Measurements from ENCODE around the gene REG1A.

The REG1A gene, protein sequence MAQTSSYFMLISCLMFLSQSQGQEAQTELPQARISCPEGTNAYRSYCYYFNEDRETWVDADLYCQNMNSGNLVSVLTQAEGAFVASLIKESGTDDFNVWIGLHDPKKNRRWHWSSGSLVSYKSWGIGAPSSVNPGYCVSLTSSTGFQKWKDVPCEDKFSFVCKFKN

DNA sequence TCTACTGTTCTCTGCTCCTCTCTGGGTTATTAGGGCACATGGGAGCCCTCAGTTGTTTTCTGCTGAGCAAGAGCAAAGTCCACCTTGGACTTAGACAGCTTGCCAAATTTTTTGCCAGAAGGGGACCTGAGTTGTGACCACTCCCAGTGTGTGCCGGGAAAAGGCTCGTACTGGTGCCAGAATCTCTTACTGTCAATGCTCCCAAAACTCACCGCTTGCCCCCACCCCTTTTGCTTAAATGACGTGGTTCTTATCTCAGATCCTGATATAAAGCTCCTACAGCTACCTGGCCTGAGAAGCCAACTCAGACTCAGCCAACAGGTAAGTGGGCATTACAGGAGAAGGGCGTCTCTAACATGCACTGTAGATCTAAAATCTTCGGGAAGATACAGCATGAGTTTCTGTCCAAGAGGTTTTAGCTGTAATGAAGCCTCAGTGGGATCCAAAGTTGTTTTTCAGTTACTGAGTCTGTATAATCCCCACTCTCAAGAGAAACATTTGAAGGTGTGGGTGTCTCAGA, at the start of gene REG1A:
REG1A (plus strand) TSS at position 295 of the 520 bp plus-strand sequence. CDS start 374 bp downstream, outside the sequence.
- no peaks in the 10 kb centered on the region for H3K27me3 ChIP-seq (ENCODE audit: control insufficient read depth, insufficient read depth, low read length)
- H3K9ac ChIP-seq (ENCODE audit: low read length) = no peak within 1 kb of the TSS
- no peaks in the 10 kb centered on the region for H3K4me1 ChIP-seq (ENCODE audit: control insufficient read depth, low read depth, low read length)
- no peak within 1 kb of the TSS for H3K27ac ChIP-seq (ENCODE audit: low read length)
- no peak within 1 kb of the TSS for H3K4me3 ChIP-seq (ENCODE audit: low read length)
- no peaks in the 10 kb centered on the region for H3K9me3 ChIP-seq (ENCODE audit: control insufficient read depth, low read depth, low read length)
- no peaks in the 10 kb centered on the region for H3K36me3 ChIP-seq (ENCODE audit: control insufficient read depth, low read depth, low read length)

DNA sequence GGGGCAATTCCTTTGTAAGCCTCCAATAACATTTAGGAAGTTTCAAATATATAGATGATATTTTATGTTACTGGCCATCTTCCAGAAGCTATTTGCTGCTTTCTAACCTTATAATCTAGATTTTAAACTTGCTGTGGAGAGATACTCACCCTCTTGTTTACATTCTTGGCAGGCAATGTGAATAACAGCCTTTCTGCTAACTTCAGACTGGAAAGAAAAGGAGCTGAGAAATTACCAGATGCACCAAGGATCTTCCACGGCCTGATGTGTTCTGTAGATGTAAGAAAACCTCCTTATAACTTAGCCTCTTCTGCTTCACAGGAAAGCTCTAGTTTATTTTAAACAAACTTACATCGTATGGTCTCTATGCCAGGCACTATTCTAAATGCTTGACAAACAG, 49.2 kb upstream of the REG1A start:
- no peak overlapping the region for H3K27ac ChIP-seq (ENCODE audit: low read length)
- H3K9me3 ChIP-seq (ENCODE audit: control insufficient read depth, low read depth, low read length) = no peaks in the 10 kb centered on the region
- no peaks in the 10 kb centered on the region for H3K27me3 ChIP-seq (ENCODE audit: control insufficient read depth, insufficient read depth, low read length)
- H3K36me3 ChIP-seq (ENCODE audit: control insufficient read depth, low read depth, low read length) = no peaks in the 10 kb centered on the region
- no peak overlapping the region for H3K9ac ChIP-seq (ENCODE audit: low read length)
- no peaks in the 10 kb centered on the region for H3K4me1 ChIP-seq (ENCODE audit: control insufficient read depth, low read depth, low read length)
- H3K4me3 ChIP-seq (ENCODE audit: low read length) = no peak overlapping the region

DNA sequence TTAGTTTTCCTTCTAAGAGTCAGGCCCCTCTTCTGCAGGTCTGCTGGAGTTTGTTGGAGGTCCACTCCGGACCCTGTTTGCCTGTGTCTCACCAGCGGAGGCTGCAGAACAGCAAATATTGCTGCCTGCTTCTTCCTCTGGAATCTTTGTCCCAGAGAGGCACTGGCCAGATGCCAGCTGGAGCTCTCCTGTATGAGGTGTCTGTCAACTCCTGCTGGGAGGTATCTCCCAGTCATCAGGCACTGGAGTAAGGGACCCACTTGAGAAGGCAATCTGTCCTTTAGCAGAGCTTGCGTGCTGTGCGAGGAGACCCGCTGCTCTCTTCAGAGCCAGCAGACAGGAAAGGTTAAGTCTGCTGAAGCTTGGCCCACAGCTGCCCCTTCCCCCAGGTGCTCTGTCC, 37.3 kb upstream of the REG1A start:
- Histone ChIP-seq H3K4me1 (ENCODE audit: control insufficient read depth, low read depth, low read length) (peaks cover 8% of the 10 kb centered on the region), H3K4me3 (ENCODE audit: low read length) (no peak overlapping the region), H3K9me3 (ENCODE audit: control insufficient read depth, low read depth, low read length) (no peaks in the 10 kb centered on the region), H3K27me3 (ENCODE audit: control insufficient read depth, insufficient read depth, low read length) (no peaks in the 10 kb centered on the region), H3K36me3 (ENCODE audit: control insufficient read depth, low read depth, low read length) (no peaks in the 10 kb centered on the region), H3K27ac (ENCODE audit: low read length) (no peak overlapping the region), H3K9ac (ENCODE audit: low read length) (no peak overlapping the region)

DNA sequence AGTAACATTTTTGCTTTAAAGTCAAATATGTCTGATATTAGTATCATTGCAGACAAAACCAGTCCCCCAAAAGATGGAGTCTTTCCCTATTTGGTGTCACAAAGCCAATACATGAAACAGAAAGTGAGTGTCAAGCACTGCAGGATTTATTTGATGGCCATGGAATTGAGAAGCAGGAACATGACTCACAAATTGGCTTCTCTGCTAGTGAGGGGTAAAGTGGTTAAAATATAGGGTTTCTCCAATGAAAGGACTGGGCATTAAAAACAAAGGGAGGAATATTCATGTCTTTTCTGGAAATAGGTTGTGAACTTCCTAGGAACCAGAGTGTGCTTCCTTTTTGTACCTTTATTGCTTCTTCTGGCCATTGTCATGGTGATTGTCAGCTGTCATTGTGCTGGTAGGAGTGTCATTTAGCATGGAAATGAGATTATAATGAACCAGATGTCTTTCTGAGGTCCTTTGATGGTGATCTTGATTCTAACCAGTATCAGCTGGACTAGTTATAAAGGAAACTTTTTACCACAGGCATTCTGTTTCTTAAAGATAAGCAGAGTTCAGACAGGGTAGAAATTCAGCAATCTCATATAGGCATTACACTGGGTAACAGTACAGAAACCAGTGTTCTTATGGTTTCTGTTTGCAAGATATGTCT, 36.6 kb upstream of the REG1A start:
- Histone ChIP-seq H3K9me3 (ENCODE audit: control insufficient read depth, low read depth, low read length) (no peaks in the 10 kb centered on the region), H3K4me3 (ENCODE audit: low read length) (no peak overlapping the region), H3K9ac (ENCODE audit: low read length) (no peak overlapping the region), H3K27me3 (ENCODE audit: control insufficient read depth, insufficient read depth, low read length) (no peaks in the 10 kb centered on the region), H3K27ac (ENCODE audit: low read length) (no peak overlapping the region), H3K4me1 (ENCODE audit: control insufficient read depth, low read depth, low read length) (peaks cover 8% of the 10 kb centered on the region), H3K36me3 (ENCODE audit: control insufficient read depth, low read depth, low read length) (no peaks in the 10 kb centered on the region)

DNA sequence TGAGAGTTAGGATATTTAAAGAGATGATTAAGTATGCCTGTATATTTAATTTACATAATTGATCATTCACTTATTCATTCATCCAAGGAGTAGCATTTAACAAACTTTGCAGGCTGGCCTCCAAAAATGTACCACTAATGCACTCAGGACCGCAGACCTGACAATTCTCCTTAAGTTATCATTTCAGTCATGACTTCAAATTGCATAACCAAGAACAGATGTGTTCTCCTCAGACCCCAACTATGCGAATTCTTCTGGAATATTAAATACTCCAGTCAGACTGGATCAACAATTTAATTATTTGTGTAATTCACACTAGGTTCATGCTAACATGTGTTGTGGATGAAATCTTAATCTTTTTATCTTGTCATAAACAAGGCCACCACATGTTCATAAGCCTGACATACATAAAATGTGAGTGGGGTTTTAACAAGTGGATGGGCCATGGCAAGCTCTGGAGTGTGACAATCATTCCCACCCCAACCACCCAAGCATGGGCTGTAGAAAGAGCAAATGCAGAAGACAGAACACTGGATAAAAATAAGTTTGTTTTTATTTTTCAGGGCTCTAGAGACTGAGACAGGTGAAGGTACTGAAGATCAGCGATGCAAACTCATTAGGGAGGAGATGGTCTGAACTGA, 35.7 kb upstream of the REG1A start:
- Histone ChIP-seq H3K4me1 (ENCODE audit: control insufficient read depth, low read depth, low read length) (peaks cover 8% of the 10 kb centered on the region), H3K36me3 (ENCODE audit: control insufficient read depth, low read depth, low read length) (no peaks in the 10 kb centered on the region)

DNA sequence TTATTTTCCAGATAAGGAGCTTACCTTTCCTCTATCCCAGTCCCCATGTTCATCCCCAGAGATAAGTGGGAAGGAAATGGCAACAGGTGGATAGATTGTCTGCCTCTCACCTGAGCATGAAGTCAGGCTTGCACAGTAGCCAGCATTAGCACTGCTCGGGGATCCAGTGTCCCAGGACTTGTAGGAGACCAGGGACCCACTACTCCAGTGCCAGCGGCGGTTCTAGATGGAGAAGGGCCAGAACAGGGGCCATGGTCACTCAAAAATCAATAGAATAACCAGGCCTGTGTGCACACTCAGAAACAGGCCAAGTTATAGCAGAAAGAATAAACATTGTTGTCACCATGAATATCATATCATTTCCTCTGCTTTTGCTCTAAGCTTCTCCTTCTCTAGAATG, 34.9 kb upstream of the REG1A start:
- no peaks in the 10 kb centered on the region for H3K27me3 ChIP-seq (ENCODE audit: control insufficient read depth, insufficient read depth, low read length)
- peaks cover 8% of the 10 kb centered on the region for H3K4me1 ChIP-seq (ENCODE audit: control insufficient read depth, low read depth, low read length)
- no peak overlapping the region for H3K9ac ChIP-seq (ENCODE audit: low read length)
- no peak overlapping the region for H3K4me3 ChIP-seq (ENCODE audit: low read length)
- H3K9me3 ChIP-seq (ENCODE audit: control insufficient read depth, low read depth, low read length) = no peaks in the 10 kb centered on the region
- H3K36me3 ChIP-seq (ENCODE audit: control insufficient read depth, low read depth, low read length) = no peaks in the 10 kb centered on the region
- no peak overlapping the region for H3K27ac ChIP-seq (ENCODE audit: low read length)

More for the DNA sequence above, 35.7 kb upstream of the REG1A start:
- Histone ChIP-seq H3K27ac (ENCODE audit: low read length) (no peak overlapping the region), H3K9ac (ENCODE audit: low read length) (no peak overlapping the region), H3K9me3 (ENCODE audit: control insufficient read depth, low read depth, low read length) (no peaks in the 10 kb centered on the region), H3K27me3 (ENCODE audit: control insufficient read depth, insufficient read depth, low read length) (no peaks in the 10 kb centered on the region), H3K4me3 (ENCODE audit: low read length) (no peak overlapping the region)

DNA sequence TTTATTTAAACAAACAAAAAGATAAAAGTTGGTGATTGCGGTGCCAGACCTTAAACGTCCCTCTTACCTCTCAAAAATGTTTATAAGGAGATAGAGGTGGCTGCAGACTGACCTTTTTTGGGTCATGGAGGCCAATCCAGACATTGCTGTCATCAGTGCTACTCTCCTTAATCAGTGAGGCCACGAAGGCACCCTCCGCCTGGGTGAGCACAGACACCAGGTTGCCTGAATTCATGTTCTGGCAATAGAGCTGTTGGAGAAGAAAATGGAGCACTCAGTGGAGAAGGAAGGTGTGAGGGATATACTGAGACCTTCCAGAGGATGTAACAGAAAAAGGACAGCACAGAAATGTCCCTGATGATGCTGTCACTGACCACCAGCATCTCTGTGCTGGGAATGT, 34.0 kb upstream of the REG1A start:
- Histone ChIP-seq H3K27ac (ENCODE audit: low read length) (no peak overlapping the region), H3K27me3 (ENCODE audit: control insufficient read depth, insufficient read depth, low read length) (no peaks in the 10 kb centered on the region), H3K9me3 (ENCODE audit: control insufficient read depth, low read depth, low read length) (no peaks in the 10 kb centered on the region)

DNA sequence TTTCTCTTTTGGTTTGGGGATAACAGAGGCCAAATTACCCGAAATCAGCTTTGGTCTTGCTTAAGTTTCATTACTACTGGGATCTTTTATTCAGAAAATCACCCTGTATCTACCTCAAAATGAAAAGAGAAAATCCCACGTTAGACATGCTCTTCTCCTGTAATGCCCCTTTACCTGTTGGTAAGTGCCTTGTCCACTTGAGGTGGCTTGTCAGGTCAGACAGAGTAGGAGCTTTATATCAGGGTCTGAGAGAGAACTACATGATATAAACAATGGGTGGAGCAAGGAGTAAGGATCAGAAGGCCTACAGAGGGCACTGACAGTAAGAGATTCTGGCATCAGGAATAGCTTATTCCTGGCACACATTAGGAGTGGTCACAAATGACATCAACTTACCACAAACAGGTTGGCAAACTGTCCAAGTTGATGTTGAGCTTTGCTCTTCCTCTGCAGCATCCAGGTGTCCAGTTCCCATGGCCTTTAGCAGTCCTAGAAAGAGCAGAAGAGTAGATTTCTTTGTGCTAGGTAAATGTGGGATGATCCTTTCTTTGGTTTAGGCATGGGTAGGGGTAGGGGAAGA, 32.4 kb upstream of the REG1A start, which contains the start of gene REG1B:
REG1B (minus strand) TSS at position 209 of the 580 bp plus-strand sequence. CDS start 381 bp downstream, outside the sequence.
- peaks cover 8% of the 10 kb centered on the region for H3K4me1 ChIP-seq (ENCODE audit: control insufficient read depth, low read depth, low read length)
- H3K9ac ChIP-seq (ENCODE audit: low read length) = no peak within 1 kb of the TSS
- no peaks in the 10 kb centered on the region for H3K9me3 ChIP-seq (ENCODE audit: control insufficient read depth, low read depth, low read length)
- H3K27ac ChIP-seq (ENCODE audit: low read length) = no peak within 1 kb of the TSS
- H3K4me3 ChIP-seq (ENCODE audit: low read length) = no peak within 1 kb of the TSS
- H3K27me3 ChIP-seq (ENCODE audit: control insufficient read depth, insufficient read depth, low read length) = no peaks in the 10 kb centered on the region
- no peaks in the 10 kb centered on the region for H3K36me3 ChIP-seq (ENCODE audit: control insufficient read depth, low read depth, low read length)

More for the DNA sequence above, 34.0 kb upstream of the REG1A start:
- Histone ChIP-seq H3K4me3 (ENCODE audit: low read length) (no peak overlapping the region), H3K9ac (ENCODE audit: low read length) (no peak overlapping the region), H3K4me1 (ENCODE audit: control insufficient read depth, low read depth, low read length) (peaks cover 8% of the 10 kb centered on the region), H3K36me3 (ENCODE audit: control insufficient read depth, low read depth, low read length) (no peaks in the 10 kb centered on the region)

DNA sequence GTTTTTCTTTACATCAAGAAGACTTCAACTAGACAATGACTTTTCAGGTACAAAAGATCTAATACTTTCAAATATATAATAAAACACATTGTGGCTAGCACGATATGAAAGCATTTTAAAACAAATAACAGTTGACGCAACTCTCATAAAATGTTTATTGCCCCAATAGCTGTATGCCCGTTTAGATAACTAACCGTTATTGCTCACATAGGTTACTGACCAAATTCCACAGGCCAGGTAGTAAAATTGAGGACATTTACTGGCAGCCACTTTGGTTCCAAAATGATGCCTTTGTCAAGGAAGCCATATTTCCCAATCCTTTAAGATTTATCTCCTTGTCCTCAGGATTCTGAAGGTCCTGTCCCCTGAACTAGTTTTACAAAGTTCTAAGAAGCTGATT, 29.6 kb upstream of the REG1A start:
- H3K36me3 ChIP-seq (ENCODE audit: control insufficient read depth, low read depth, low read length) = no peaks in the 10 kb centered on the region
- H3K27me3 ChIP-seq (ENCODE audit: control insufficient read depth, insufficient read depth, low read length) = no peaks in the 10 kb centered on the region
- no peak overlapping the region for H3K9ac ChIP-seq (ENCODE audit: low read length)

DNA sequence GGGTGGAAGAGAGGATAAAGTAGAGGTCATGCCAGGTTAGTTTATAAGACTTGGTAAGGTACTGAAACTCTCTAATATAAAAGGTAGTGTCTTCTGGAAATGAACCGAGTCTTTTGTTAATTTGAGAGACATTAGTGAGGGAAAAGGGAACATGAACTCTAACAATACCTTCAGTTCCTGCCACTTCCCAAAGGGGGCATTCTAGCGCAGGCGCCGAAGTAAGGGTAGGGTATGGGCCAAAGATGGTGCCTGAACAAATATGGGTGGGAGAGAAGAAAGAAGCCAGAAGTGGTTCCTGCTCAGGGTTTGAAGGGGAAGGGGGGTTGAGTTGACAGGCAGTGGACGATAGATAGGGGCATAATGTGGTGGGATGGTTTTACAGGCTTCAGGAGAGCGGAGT, 22.4 kb upstream of the REG1A start:
- Histone ChIP-seq H3K27ac (ENCODE audit: low read length) (no peak overlapping the region), H3K9me3 (ENCODE audit: control insufficient read depth, low read depth, low read length) (peaks cover 4% of the 10 kb centered on the region), H3K27me3 (ENCODE audit: control insufficient read depth, insufficient read depth, low read length) (no peaks in the 10 kb centered on the region), H3K4me1 (ENCODE audit: control insufficient read depth, low read depth, low read length) (no peaks in the 10 kb centered on the region), H3K36me3 (ENCODE audit: control insufficient read depth, low read depth, low read length) (no peaks in the 10 kb centered on the region), H3K4me3 (ENCODE audit: low read length) (no peak overlapping the region), H3K9ac (ENCODE audit: low read length) (no peak overlapping the region)

More for the DNA sequence above, 29.6 kb upstream of the REG1A start:
- Histone ChIP-seq H3K4me3 (ENCODE audit: low read length) (no peak overlapping the region), H3K4me1 (ENCODE audit: control insufficient read depth, low read depth, low read length) (no peaks in the 10 kb centered on the region), H3K9me3 (ENCODE audit: control insufficient read depth, low read depth, low read length) (no peaks in the 10 kb centered on the region), H3K27ac (ENCODE audit: low read length) (no peak overlapping the region)

DNA sequence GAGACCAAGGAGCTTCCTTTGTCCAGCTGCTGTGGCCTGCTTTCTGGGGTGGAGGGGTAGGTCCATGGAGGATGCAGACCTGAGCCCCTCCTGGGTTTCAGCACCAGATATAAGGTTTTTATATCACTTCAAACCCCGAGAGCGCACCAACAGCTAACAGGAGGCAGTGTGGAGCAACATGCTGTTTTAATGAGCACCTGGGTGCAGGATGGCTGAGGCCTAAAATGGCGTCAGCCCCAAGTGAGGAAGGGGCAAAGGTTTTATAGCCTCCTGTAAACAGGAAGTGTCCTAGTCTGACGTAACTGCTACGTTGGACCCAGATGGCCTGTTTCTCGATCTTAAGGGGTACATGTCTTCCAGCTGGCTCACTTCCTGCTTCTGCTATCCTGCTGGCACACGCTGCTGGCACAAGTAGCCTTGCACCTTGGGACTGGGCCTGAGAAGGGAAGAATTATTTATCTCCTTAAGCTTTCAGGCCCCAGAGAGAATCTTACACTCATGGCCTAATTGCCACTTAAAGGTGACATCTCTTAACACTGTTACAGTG, 21.1 kb upstream of the REG1A start:
- Histone ChIP-seq H3K4me1 (ENCODE audit: control insufficient read depth, low read depth, low read length) (no peaks in the 10 kb centered on the region), H3K9me3 (ENCODE audit: control insufficient read depth, low read depth, low read length) (peaks cover 4% of the 10 kb centered on the region), H3K27ac (ENCODE audit: low read length) (no peak overlapping the region), H3K4me3 (ENCODE audit: low read length) (no peak overlapping the region), H3K36me3 (ENCODE audit: control insufficient read depth, low read depth, low read length) (no peaks in the 10 kb centered on the region), H3K9ac (ENCODE audit: low read length) (no peak overlapping the region), H3K27me3 (ENCODE audit: control insufficient read depth, insufficient read depth, low read length) (no peaks in the 10 kb centered on the region)
